Choroid plexus epithelial cell (primary cell): Measurements from ENCODE around the gene CD80.
"Not testable (repeated sequence)": the region's sequence is repeated elsewhere in the genome, so short reads cannot be mapped to it uniquely, and the experiment has no call there.

Experiments
- DNase-seq: peaks from one replicate; pipeline ENCODE4 v3.0.0-alpha.2; 2010; ENCODE audit warnings: low read depth
- H3K4me3 ChIP-seq: 2 replicates; pipeline ENCODE4 v1.5.1; 2011; ENCODE audit warnings: low read depth, mild to moderate bottlenecking, control low read depth, low read length, moderate library complexity
- CTCF ChIP-seq: conservative IDR thresholded peaks from 2 replicates; pipeline ENCODE4 v1.5.1; 2011; ENCODE audit warnings: low read depth, mild to moderate bottlenecking, control low read depth, inconsistent platforms, low read length, moderate library complexity

Gene CD80

DNA sequence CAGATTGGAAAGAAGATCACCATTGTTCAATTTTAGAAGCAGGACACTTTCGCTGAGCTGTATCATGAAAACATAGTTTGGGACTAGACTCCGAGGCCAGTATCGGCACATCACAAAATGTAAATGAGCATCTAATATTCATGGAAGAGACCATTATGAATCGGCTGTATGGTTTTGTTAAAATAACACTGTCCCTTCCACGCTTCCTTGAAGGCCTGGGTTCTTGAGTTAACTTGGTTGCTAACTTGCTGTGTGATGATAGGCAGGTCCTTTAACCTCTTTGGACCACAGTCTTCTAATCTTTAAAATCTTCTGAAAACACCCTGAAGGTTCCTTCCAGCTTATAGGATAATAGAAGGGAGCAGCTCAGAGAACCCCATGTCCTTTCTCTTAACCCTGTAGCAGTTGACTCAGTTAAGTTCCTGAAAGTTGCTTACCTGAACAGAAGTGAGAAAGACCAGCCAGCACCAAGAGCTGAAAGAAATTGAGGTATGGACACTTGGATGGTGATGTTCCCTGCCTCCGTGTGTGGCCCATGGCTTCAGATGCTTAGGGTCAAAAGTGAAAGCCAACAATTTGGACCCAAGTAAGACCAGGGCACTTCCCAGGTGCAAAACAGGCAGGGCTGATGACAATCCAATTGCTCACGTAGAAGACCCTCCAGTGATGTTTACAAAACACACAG is 2.1 kb downstream of the CD80 start:
- no peak for DNase-seq
- H3K4me3 ChIP-seq: no peak overlapping the region
- TF ChIP-seq CTCF: no peak

DNA sequence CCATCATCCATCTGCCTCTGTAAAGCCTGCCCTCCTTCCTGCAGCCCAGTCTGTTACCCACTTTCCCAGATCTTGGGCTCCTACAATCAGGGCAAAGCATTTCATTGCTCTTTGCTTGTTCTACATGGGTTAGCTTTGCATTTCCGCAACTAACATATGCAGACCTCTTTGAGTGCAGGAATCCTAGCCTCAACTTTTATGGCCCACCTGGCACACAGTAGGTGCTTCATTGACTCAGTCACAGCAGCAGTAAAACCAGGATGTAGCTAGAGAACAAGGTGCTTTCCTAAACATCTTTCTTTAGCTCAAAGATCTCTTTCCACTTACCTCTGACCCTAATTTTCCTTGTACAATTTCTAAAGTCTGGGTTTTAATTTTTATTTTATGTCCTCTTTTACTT is 3.5 kb downstream of the CD80 start:
- no peak for TF ChIP-seq CTCF
- no peak overlapping the region for H3K4me3 ChIP-seq
- no peak for DNase-seq

- no peak for DNase-seq
- TF ChIP-seq CTCF: no peak
- no peak overlapping the region for H3K4me3 ChIP-seq
These were observed 4.1 kb downstream of the CD80 start for GRCh38 chr3:119555309-119555735.

GRCh38 chr3:119553823-119554415 is 5.5 kb downstream of the CD80 start:
- DNase-seq: no peak
- H3K4me3 ChIP-seq: no peak overlapping the region
- TF ChIP-seq CTCF: no peak

- DNase-seq, H3K4me3 ChIP-seq: not testable (repeated sequence)
These were observed 6.5 kb downstream of the CD80 start for GRCh38 chr3:119552928-119553327.

DNA sequence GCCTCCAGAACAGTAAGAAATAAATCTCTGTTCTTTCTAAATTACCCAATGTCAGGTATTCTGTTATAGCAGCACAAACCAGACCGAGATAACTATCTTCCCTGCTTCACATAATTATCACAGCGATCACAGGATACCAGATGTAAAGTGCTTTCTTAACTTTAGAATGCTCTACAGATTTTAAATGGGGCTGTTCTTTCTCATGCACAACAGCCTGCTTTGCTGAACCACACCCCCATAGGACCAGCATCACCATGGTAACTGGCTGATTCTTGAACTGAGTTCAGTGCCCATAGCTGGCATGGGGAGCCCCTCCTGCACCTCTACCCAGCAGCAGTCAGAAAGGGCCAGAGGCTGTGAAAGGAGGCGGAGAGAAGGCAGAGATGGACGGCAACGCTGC is 7.8 kb downstream of the CD80 start:
- DNase-seq: no peak
- no peak for TF ChIP-seq CTCF

DNA sequence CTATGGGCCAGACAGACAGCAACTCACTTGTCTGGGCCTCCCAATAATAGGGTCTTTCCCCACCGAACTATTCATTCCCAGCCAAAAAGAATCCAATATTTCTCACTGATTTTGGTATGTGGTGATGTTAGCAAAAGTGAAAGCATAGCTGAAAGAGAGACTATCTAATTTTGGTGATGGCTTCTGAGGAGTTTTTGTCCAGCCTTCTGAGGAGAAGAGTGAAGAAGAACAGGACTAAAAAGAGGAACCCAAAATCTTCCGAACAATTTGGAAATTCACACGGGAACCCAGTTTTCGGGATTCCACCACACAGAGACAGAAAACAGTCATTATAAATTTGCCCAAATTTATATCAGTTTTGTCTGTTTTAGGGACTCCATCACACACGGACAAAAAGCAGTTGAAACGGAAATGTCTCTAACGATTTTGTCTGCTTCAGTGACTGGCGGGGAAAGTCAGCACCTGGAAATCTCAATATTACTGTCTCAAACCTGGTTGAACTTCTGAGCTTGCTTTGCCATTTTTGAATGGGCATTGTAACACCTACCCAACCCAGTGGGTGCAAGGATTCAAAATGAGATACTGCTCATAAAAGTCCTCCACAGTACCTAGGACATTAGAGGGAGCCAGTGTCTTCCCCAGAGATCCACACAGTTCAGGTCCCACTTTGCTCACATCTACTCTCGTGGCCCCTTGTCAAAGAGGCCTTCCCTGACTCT is 9.1 kb downstream of the CD80 start:
- no peak overlapping the region for H3K4me3 ChIP-seq
- TF ChIP-seq CTCF: no peak
- DNase-seq: no peak

More for the DNA sequence above, 7.8 kb downstream of the CD80 start:
- H3K4me3 ChIP-seq: no peak overlapping the region
